SH-SY5Y (cell line): ENCODE data around the gene TIMM50.

ENCODE experiments used
- GATA2 ChIP-seq: IDR thresholded peaks from 2 replicates; pipeline ENCODE4 v1.6.1; 2011; ENCODE audit warnings: mild to moderate bottlenecking, low read depth, low read length
- GATA3 ChIP-seq: IDR thresholded peaks from 2 replicates; pipeline ENCODE4 v1.6.1; 2011; ENCODE audit warnings: low read depth, mild to moderate bottlenecking, low read length, moderate library complexity

DNA sequence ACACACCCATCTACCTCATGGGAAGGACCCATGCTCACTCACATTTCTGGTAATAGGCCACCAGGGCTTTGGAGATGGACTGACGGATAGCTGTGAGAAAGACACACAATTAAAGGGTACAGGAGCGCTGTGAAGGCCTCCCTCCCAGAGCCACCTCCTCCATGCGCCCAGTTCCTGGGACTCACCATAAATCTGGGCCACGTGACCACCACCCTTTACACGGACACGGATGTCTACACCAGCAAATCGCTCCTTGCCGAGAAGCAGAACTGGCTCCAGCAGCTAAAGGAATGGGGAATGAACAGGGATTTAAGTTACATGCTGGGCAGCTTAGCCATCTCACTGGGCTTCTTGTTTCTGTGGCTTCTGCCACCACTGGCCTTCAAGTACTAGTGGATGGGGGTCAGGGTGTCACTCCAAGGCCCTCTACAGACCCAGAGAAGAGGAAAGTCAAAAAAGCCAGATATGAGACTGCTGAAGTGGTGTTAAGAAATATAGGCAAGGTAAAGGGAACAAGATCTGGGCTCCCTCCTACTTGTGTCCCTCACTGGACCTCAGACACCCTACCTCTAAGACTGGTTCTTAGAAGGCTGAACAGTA, 47.1 kb upstream of the TIMM50 start:
- TF ChIP-seq GATA2, result no peak
- TF ChIP-seq GATA3, result no peak
